Fibroblast of villous mesenchyme (primary cell): ENCODE results near the gene TBC1D3B. TPM values are rescaled to one million over a fixed set of nuclear protein-coding genes. Genes with fewer than 3 reads are reported as not detected.
"Not testable (repeated sequence)": the region's sequence is repeated elsewhere in the genome, so short reads cannot be mapped to it uniquely, and the experiment has no call there.

Experiments
- DNase-seq: peaks from one replicate; pipeline ENCODE4 v3.0.0-alpha.2; 2010; ENCODE audit warnings: low read depth
- H3K4me3 ChIP-seq: 2 replicates; pipeline ENCODE4 v1.5.1; 2011; ENCODE audit warnings: low read depth, mild to moderate bottlenecking, low read length
- CTCF ChIP-seq: IDR thresholded peaks from 2 replicates; pipeline ENCODE4 v1.5.1; 2012; ENCODE audit warnings: low read depth, mild to moderate bottlenecking, low read length; ENCODE audit not compliant: insufficient read depth
- total RNA-seq: library from RNA; depleted of rRNA; stranded (reverse); fragments of >200 nt; gene quantifications from 2 replicates; pipeline ENCODE4 v1.2.3, GENCODE V29; 2012

TBC1D3B gene
- total RNA-seq, 1 donor = 0.43 TPM

DNA sequence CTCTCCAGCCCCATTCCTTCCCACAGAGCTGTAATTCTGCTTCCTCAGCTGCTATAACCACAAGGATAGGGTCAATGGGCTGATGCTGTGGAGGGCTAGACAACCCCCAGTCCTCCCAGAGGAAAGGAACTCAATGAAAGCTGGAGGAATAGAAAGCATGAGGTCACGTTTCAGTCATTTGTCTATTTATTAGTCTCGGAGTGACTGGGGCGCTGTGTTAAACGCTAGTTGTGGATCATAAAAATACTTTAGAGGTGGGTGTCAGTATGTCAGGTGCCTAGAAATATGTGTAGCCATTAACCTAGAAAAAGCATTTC is 20.9 kb upstream of the TBC1D3B start:
- no peak overlapping the region for H3K4me3 ChIP-seq
- DNase-seq = no peak
- no peak for TF ChIP-seq CTCF

- no peak for TF ChIP-seq CTCF
- H3K4me3 ChIP-seq = no peak overlapping the region
- no peak for DNase-seq
Measured at GRCh38 chr17:36196131-36196486, 19.7 kb upstream of the TBC1D3B start.

DNA sequence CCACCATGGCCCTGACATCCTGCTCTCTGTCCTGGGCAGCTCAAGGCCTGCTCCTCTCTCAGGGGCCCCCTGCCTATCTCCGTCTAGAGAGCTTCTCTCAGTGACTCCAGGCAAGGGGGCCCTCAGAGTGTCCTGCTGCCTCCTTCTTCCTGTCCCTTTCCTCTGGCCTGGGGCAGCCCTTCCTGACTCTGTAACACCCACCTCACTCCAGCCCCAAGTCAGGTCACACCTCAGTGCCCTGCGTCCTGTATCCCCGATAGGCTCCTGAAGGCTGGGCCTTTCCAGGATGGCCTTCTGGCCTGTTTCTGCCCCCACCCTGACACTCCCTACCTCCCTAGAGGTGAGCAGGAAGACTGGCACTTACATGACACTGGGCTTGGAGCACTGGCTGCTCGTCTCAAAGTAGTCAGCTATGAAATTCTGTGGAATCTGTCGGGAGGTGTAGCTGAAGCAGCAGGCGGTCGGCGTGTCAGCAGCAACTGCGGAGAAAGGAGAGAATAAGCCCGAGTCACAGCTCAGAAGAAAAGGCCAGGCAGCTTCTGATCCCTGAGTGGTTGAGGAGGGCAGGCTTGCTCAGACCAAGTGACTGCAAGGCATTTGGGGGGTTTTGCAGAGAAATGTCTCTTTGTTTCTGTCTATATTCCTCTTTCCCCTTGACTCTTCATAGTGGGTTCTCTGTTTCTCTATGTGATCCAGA is 19.1 kb upstream of the TBC1D3B start:
- DNase-seq = no peak
- TF ChIP-seq CTCF = no peak

DNA sequence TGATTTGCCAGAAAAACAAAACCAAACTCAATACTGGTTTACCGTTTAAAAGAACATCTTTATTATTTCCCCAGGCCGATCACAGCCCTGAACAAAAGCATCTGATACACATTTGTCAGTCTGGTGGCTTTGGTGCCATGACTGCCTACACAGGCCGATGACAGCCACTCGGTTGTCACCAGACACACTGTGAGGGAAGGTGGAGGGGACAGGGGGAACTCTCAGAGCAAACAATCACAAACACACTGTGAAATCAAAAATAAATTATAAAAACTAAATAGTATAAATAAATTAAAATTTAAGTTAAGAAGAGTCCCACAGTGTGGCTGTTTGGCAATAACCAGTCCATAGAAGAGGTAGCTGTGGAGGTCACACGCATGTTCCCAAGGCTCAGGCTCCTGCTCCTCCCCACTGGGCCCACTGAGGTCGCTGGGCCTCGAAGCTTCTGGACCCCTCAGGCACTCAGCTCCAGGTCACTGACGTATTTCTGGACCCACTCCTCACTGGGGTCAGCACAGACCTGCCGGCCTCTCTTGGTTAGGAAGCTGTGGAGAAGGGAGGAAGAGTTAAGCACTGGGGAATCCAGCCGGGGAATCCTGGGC is 18.5 kb upstream of the TBC1D3B start:
- not testable (repeated sequence) for DNase-seq

More for the DNA sequence above, 19.1 kb upstream of the TBC1D3B start:
- H3K4me3 ChIP-seq = no peak overlapping the region

GRCh38 chr17:36194147-36194831 is 17.9 kb upstream of the TBC1D3B start:
- H3K4me3 ChIP-seq, DNase-seq: not testable (repeated sequence)

More for the DNA sequence above, 18.5 kb upstream of the TBC1D3B start:
- not testable (repeated sequence) for H3K4me3 ChIP-seq

- no peak overlapping the region for H3K4me3 ChIP-seq
- no peak for DNase-seq
- no peak for TF ChIP-seq CTCF
Measured at GRCh38 chr17:36193216-36193775, 16.9 kb upstream of the TBC1D3B start.

DNA sequence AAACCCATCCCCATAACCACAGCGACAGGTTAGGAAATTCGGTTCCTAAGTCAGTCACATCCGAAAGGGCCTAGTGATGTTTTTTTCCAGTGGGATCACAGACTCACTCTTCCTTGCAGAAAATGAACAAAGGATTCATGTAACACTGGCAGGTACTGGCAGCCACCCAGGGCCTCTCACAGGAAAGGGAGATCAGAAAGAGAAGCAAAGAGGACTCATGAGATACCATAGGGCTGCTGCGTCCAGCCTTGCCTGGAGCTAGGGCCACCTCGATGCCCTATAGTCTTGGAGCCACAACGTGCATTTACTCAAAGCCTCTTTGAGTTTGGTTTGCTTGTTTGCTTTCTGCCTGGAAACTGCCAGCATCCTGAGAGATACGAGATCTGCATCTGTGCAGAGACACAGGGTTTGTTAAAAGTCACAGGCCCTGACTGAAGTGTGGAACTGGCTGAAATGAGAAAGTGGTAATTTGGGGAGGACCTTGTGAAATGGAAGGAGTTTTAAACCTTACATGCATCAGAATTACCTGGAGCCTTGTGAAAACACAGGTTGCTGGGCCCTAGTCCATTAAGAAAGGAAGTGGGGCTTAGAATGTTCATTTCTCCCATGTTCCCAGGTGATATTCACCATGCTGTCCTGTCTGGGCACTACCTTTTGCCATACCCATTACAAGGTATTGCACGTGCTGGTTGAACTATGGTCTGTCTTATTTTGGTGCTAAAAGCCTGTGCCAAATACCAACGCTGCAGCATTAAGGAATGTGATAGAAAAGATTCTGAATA is 14.3 kb upstream of the TBC1D3B start:
- DNase-seq, H3K4me3 ChIP-seq: not testable (repeated sequence)

- not testable (repeated sequence) for DNase-seq, H3K4me3 ChIP-seq
Measured at GRCh38 chr17:36189993-36190392, 13.6 kb upstream of the TBC1D3B start.
